ENCODE data around the gene CACNB4.

Gene CACNB4

DNA sequence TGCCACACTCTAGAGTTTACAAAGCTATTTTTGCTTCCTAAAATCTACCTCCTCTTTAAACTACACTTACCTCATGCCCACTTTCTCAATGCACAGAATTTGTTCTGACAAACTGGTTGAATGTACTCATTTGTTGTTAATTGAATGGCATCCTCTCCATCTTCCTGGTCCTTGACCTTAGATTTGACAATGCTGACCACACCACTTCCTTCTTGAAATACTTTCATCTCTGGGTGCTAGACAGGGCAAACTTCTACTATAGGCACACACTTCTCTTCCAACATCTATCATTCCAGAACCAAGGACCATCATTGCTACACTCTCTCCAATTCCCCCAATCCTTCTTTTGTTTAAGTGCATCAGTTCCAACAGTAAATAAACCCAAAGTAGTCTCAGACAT, 292.9 kb downstream of the CACNB4 start:
- no peak overlapping the region for H3K4me3 ChIP-seq (ENCODE audit: insufficient read depth in 1 of 2, low read depth in 1 of 2, low read length in 2 of 2)
- H3K14ac ChIP-seq (ENCODE audit: low read length in 2 of 2): no peak overlapping the region
- no peak overlapping the region for H3K9ac ChIP-seq (ENCODE audit: low read length)
- H3K23ac ChIP-seq (ENCODE audit: low read length in 2 of 2): no peak overlapping the region
- H3K36me3 ChIP-seq (ENCODE audit: control insufficient read depth in 1 of 2, insufficient read depth in 2 of 2, low read depth in 1 of 2, low read length in 2 of 2): peaks cover 7 to 64% of the 10 kb centered on the region in 2 experiments
- no peak overlapping the region for H3K18ac ChIP-seq (ENCODE audit: low read depth in 1 of 2, low read length in 2 of 2)
- no peaks in the 10 kb centered on the region for H3K9me3 ChIP-seq (ENCODE audit: control insufficient read depth, low read length)
- no peak overlapping the region for H3K4me2 ChIP-seq (ENCODE audit: low read length, poor library complexity, severe bottlenecking)
- H2BK5ac ChIP-seq (ENCODE audit: low read depth, low read length, poor library complexity, severe bottlenecking): no peak overlapping the region
- H3K27me3 ChIP-seq (ENCODE audit: control insufficient read depth in 1 of 2, insufficient read depth in 1 of 2, low read length in 2 of 2): no peaks in the 10 kb centered on the region
- H3K79me1 ChIP-seq (replicated peaks; ENCODE audit: low read length, poor library complexity, severe bottlenecking): peaks cover 7% of the 10 kb centered on the region
- H2AK5ac ChIP-seq (ENCODE audit: low read length, severe bottlenecking): no peak overlapping the region
- H3K4ac ChIP-seq (ENCODE audit: low read depth in 1 of 2, low read length in 2 of 2): no peak overlapping the region
- no peak overlapping the region for H2BK120ac ChIP-seq (ENCODE audit: low read depth, low read length)
- H2AFZ ChIP-seq (ENCODE audit: low read depth, low read length): no peak overlapping the region
- no peak overlapping the region for H4K91ac ChIP-seq (ENCODE audit: low read length)
- no peak overlapping the region for H3K27ac ChIP-seq (ENCODE audit: low read length, poor library complexity, severe bottlenecking)
- H2BK15ac ChIP-seq (ENCODE audit: low read depth, poor library complexity, severe bottlenecking): no peak overlapping the region
- peaks cover 1% of the 10 kb centered on the region for H3K4me1 ChIP-seq (ENCODE audit: control insufficient read depth, insufficient read depth, low read depth, low read length)
- H4K8ac ChIP-seq (ENCODE audit: low read length): no peak overlapping the region
- no peak overlapping the region for H2BK12ac ChIP-seq (ENCODE audit: low read length in 2 of 2)
- no peak for DNase-seq

GRCh38 chr2:151805343-151805742, 293.5 kb downstream of the CACNB4 start:
- H3K14ac ChIP-seq (ENCODE audit: low read length in 2 of 2): no peak overlapping the region
- H3K9me3 ChIP-seq (ENCODE audit: control insufficient read depth, low read length): no peaks in the 10 kb centered on the region
- H2BK5ac ChIP-seq (ENCODE audit: low read depth, low read length, poor library complexity, severe bottlenecking): no peak overlapping the region
- no peak overlapping the region for H3K4ac ChIP-seq (ENCODE audit: low read depth in 1 of 2, low read length in 2 of 2)
- no peak for DNase-seq
- no peak overlapping the region for H4K8ac ChIP-seq (ENCODE audit: low read length)
- H3K27me3 ChIP-seq (ENCODE audit: control insufficient read depth in 1 of 2, insufficient read depth in 1 of 2, low read length in 2 of 2): no peaks in the 10 kb centered on the region
- no peak overlapping the region for H2BK12ac ChIP-seq (ENCODE audit: low read length in 2 of 2)
- H2BK15ac ChIP-seq (ENCODE audit: low read depth, poor library complexity, severe bottlenecking): no peak overlapping the region
- 100% methylated on average over 1 of the region's 1 CpG for WGBS
- H3K18ac ChIP-seq (ENCODE audit: low read depth in 1 of 2, low read length in 2 of 2): no peak overlapping the region
- no peak overlapping the region for H4K91ac ChIP-seq (ENCODE audit: low read length)
- H3K23ac ChIP-seq (ENCODE audit: low read length in 2 of 2): no peak overlapping the region
- peaks cover 7 to 59% of the 10 kb centered on the region in 2 experiments for H3K36me3 ChIP-seq (ENCODE audit: control insufficient read depth in 1 of 2, insufficient read depth in 2 of 2, low read depth in 1 of 2, low read length in 2 of 2)
- no peak overlapping the region for H3K9ac ChIP-seq (ENCODE audit: low read length)
- H3K4me2 ChIP-seq (ENCODE audit: low read length, poor library complexity, severe bottlenecking): no peak overlapping the region
- H3K79me1 ChIP-seq (replicated peaks; ENCODE audit: low read length, poor library complexity, severe bottlenecking): peaks cover 5% of the 10 kb centered on the region
- H3K4me1 ChIP-seq (ENCODE audit: control insufficient read depth, insufficient read depth, low read depth, low read length): peaks cover 1% of the 10 kb centered on the region
- H3K4me3 ChIP-seq (ENCODE audit: insufficient read depth in 1 of 2, low read depth in 1 of 2, low read length in 2 of 2): no peak overlapping the region
- no peak overlapping the region for H3K27ac ChIP-seq (ENCODE audit: low read length, poor library complexity, severe bottlenecking)
- no peak overlapping the region for H2BK120ac ChIP-seq (ENCODE audit: low read depth, low read length)
- H2AFZ ChIP-seq (ENCODE audit: low read depth, low read length): no peak overlapping the region
- no peak overlapping the region for H2AK5ac ChIP-seq (ENCODE audit: low read length, severe bottlenecking)

DNA sequence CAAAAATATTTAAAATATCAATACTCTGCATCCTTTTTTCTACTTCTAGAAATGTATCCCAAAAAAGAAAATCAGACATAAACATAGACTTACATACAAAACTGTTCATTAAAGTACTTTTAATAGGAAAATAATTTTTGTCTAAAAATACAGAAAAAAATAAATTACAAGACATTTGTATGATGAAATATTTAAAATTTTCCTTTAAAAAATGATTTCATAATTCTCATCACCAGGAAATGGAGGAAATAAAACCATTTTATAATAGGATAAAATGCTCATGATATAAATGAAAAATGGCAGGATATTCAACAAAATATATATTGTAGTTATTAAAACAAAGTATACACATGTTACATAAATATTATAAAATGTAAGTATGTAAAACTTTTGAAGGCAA, 295.0 kb downstream of the CACNB4 start:
- H2AFZ ChIP-seq (ENCODE audit: low read depth, low read length): no peak overlapping the region
- peaks cover under 1% of the 10 kb centered on the region for H3K4me1 ChIP-seq (ENCODE audit: control insufficient read depth, insufficient read depth, low read depth, low read length)
- H2BK120ac ChIP-seq (ENCODE audit: low read depth, low read length): no peak overlapping the region
- H3K36me3 ChIP-seq (ENCODE audit: control insufficient read depth in 1 of 2, insufficient read depth in 2 of 2, low read depth in 1 of 2, low read length in 2 of 2): peaks cover 6 to 59% of the 10 kb centered on the region in 2 experiments
- H3K79me1 ChIP-seq (replicated peaks; ENCODE audit: low read length, poor library complexity, severe bottlenecking): peaks cover 7% of the 10 kb centered on the region
- no peak overlapping the region for H2AK5ac ChIP-seq (ENCODE audit: low read length, severe bottlenecking)
- no peaks in the 10 kb centered on the region for H3K27me3 ChIP-seq (ENCODE audit: control insufficient read depth in 1 of 2, insufficient read depth in 1 of 2, low read length in 2 of 2)
- H3K9me3 ChIP-seq (ENCODE audit: control insufficient read depth, low read length): no peaks in the 10 kb centered on the region
- H3K14ac ChIP-seq (ENCODE audit: low read length in 2 of 2): no peak overlapping the region
- no peak overlapping the region for H2BK12ac ChIP-seq (ENCODE audit: low read length in 2 of 2)
- H3K4me3 ChIP-seq (ENCODE audit: insufficient read depth in 1 of 2, low read depth in 1 of 2, low read length in 2 of 2): no peak overlapping the region
- no peak overlapping the region for H3K18ac ChIP-seq (ENCODE audit: low read depth in 1 of 2, low read length in 2 of 2)
- DNase-seq: no peak
- H3K27ac ChIP-seq (ENCODE audit: low read length, poor library complexity, severe bottlenecking): no peak overlapping the region
- H3K4me2 ChIP-seq (ENCODE audit: low read length, poor library complexity, severe bottlenecking): no peak overlapping the region
- no peak overlapping the region for H3K4ac ChIP-seq (ENCODE audit: low read depth in 1 of 2, low read length in 2 of 2)
- H2BK5ac ChIP-seq (ENCODE audit: low read depth, low read length, poor library complexity, severe bottlenecking): no peak overlapping the region
- no peak overlapping the region for H4K91ac ChIP-seq (ENCODE audit: low read length)
- H3K23ac ChIP-seq (ENCODE audit: low read length in 2 of 2): no peak overlapping the region
- H2BK15ac ChIP-seq (ENCODE audit: low read depth, poor library complexity, severe bottlenecking): no peak overlapping the region
- no peak overlapping the region for H4K8ac ChIP-seq (ENCODE audit: low read length)
- H3K9ac ChIP-seq (ENCODE audit: low read length): no peak overlapping the region

GRCh38 chr2:151802315-151802714, 296.5 kb downstream of the CACNB4 start:
- Histone ChIP-seq H2AK5ac (ENCODE audit: low read length, severe bottlenecking) (no peak overlapping the region), H3K14ac (ENCODE audit: low read length in 2 of 2) (no peak overlapping the region), H2BK120ac (ENCODE audit: low read depth, low read length) (no peak overlapping the region), H3K23ac (ENCODE audit: low read length in 2 of 2) (no peak overlapping the region), H3K27ac (ENCODE audit: low read length, poor library complexity, severe bottlenecking) (no peak overlapping the region), H3K79me1 (replicated peaks; ENCODE audit: low read length, poor library complexity, severe bottlenecking) (peaks cover 2% of the 10 kb centered on the region), H3K4me3 (ENCODE audit: insufficient read depth in 1 of 2, low read depth in 1 of 2, low read length in 2 of 2) (no peak overlapping the region), H3K27me3 (ENCODE audit: control insufficient read depth in 1 of 2, insufficient read depth in 1 of 2, low read length in 2 of 2) (no peaks in the 10 kb centered on the region), H4K8ac (ENCODE audit: low read length) (no peak overlapping the region), H2BK5ac (ENCODE audit: low read depth, low read length, poor library complexity, severe bottlenecking) (no peak overlapping the region), H3K4me1 (ENCODE audit: control insufficient read depth, insufficient read depth, low read depth, low read length) (no peaks in the 10 kb centered on the region), H3K18ac (ENCODE audit: low read depth in 1 of 2, low read length in 2 of 2) (no peak overlapping the region), H3K4me2 (ENCODE audit: low read length, poor library complexity, severe bottlenecking) (no peak overlapping the region), H3K4ac (ENCODE audit: low read depth in 1 of 2, low read length in 2 of 2) (no peak overlapping the region), H3K9me3 (ENCODE audit: control insufficient read depth, low read length) (no peaks in the 10 kb centered on the region), H2BK15ac (ENCODE audit: low read depth, poor library complexity, severe bottlenecking) (no peak overlapping the region), H3K36me3 (ENCODE audit: control insufficient read depth in 1 of 2, insufficient read depth in 2 of 2, low read depth in 1 of 2, low read length in 2 of 2) (peaks cover 3 to 55% of the 10 kb centered on the region in 2 experiments), H2AFZ (ENCODE audit: low read depth, low read length) (no peak overlapping the region), H3K9ac (ENCODE audit: low read length) (no peak overlapping the region), H2BK12ac (ENCODE audit: low read length in 2 of 2) (no peak overlapping the region), H4K91ac (ENCODE audit: low read length) (no peak overlapping the region)
- no peak for DNase-seq
- no CpG with 5 or more reads among the region's 2 CpGs for WGBS

All from mesenchymal stem cell (in vitro differentiated cells and primary cell).